HG03175 (cell line): ENCODE data around the gene RELN.
"Not testable (repeated sequence)": the region's sequence is repeated elsewhere in the genome, so short reads cannot be mapped to it uniquely, and the experiment has no call there.

Experiments used
- ATAC-seq: cut with Tn5 transposase; IDR thresholded peaks from one replicate; pipeline ENCODE4 v1.9.1; 2021; ENCODE audit warnings: mild to moderate bottlenecking, moderate library complexity; ENCODE audit not compliant: unreplicated experiment

The RELN gene

DNA sequence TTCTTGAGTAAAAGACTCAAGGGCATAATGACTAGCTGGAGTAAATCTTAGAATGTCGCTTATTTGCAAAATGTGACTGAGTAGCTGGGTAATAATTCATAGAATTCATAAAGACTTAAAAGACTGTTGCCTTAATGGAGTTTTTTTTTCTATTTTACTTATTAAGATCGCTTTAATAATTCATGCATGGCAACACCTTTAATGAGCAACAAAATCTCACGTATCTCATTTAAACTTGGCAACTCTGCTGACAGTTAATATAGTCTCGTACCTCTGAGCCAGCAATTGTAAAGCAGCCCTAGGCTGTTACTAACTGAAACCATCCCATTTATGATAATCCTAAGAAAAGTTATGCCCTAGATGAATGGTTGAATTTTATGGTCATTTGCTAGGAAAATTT is 455.7 kb downstream of the RELN start:
- no peak for ATAC-seq

DNA sequence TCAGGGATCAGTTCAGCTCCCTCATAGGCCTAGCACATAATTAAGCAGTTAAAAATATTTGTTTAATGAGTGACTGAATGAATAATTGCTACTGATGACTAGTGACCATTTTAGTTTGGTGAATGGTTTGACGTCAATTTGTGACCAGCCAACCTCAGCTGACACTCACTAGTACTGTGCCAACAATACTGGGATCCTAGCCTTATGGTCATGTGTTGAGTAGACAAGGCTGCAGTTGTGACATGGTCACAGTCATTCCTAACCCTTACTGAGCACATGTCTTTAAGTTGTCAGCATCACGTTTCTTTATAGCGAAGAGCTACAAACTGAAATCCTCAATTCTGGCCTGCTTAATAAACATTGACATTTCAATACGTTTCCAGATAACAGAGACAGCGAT is 456.5 kb downstream of the RELN start:
- no peak for ATAC-seq

DNA sequence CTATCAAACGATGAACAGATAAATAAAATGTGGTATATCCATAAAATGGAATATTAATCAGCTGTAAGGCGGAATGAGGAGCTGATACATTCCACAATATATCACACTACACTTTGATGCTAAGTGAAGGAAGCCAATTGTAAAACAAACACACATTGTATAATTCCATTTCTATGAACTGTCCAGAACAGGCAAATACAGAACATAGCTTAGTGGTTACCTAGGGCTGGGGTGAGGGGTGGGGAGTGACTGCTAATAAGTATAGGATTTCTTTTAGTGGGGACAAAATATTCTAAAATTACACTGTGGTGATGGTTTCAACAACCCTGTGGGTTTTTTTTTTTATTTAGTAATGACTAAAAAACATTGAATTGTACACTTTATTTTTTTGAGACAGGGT is 461.3 kb downstream of the RELN start:
- ATAC-seq = no peak

DNA sequence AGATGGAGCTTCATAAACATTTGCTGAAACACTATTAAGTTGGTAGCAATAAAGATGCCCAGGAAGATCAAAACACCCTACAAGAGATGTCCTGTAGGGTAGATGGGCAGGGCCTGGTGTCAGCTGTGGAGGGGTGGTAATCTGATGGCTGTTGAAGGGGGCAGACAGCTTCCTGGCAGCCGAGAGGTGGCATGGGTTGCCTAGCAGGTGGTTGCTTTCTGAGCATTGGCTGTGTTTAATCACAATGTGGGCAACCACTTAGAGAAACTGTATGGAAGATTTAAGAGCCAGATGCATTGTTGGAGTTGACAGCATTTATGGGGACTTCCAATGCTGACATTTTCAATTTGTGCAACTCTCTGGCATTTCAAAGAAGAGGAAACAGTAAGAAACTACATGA is 463.5 kb downstream of the RELN start:
- ATAC-seq = no peak

DNA sequence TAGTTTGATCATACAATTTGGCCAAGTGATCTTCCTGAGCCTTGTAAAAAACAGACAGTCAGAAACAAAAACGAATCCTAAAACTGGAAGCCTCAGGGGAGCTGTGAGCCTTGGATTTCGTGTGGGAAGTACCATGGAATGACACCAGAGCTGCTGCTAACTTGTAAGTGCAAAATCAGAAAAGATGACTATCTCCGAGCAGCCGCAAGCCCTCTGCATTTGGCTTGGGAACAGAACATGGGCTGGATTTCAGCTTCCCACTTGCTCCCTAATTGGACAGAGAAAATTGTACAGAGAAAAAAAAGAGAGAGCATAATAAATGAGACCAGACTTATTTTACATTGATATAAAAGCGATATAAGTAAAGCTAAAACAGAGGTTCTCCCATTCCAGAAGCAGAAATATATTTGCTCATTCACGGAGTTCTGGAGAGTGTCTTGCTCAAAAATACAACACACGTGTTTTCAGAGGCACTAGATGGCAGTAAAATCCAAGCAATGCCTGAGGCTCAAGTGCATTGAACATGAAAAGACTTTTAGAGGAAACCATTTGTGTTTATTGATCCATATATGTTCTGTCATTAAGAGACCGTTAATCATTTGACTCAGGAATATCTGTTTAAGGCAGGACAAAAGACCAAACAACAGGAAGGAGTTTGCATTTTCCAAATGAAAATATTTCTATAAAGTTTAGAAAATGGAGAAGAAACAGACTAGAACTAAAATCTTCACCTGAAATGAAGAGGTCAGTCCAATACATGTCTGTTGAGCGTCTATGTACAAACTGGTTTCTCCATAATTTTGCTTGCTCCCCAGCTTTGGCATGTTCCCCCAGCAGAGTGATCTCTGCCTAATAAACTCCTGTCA is 465.2 kb downstream of the RELN start:
- ATAC-seq = no peak

DNA sequence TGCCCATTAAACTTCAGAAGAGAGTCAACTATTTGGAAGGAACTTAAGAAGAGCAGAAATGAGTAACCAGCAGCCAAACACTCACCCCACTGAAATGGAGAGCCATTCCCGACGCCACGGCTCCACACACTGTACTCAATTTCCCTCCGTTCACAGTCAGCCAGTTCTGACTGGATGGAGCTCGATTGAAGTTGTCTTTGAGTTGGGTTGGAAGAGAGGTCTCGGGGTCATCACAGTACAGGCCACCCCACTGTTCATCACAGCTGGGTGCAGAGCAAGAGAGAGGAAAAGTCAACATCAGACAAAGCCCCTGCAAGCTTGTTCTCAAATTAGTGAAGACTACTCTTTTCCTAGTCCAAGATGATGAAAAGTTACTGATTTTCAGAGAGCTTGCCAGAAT is 467.5 kb downstream of the RELN start:
- no peak for ATAC-seq

DNA sequence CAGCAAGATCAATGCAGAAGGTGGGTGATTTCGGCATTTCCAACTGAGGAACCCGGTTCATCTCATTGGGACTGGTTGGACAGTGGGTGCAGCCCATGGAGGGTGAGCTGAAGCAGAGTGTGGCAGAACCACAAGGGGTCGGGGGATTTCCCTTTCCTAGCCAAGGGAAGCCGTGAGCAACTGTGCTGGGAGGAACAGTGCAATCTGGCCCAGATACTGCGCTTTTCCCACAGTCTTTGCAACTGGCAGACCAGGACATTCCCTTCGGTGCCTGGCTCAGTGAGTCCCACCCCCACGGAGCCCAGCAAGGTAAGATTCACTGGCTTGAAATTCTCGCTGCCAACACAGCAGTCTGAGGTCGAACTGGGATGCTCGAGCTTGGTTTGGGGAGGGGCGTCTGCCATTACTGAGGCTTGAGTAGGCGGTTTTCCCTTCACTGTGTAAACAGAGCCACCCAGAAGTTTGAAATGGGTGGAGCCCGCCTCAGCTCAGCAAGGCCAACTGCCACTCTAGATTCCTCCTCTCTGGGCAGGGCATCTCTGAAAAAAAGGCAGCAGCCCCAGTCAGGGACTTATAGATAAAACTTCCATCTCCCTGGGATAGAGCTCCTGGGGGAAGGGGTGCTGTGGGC is 484.8 kb downstream of the RELN start:
- no peak for ATAC-seq

DNA sequence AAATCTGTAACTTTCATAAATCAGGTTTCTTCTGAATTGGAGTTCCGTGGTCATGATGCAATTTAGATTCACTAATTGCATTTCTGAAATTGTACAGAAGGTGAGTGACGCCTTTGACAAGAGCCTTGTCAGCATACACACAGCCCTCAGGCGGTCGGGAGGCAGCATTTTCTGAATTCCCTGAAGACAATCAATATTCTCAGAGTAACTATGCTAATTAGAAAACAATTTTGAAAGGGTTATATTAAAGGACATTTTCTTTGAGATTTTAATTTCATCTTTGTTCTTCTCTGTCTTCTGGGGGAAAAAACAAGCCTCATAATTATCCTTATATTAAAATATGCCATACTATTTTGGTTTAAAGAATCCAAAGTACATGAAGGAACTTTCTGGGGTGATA is 488.3 kb downstream of the RELN start:
- no peak for ATAC-seq

DNA sequence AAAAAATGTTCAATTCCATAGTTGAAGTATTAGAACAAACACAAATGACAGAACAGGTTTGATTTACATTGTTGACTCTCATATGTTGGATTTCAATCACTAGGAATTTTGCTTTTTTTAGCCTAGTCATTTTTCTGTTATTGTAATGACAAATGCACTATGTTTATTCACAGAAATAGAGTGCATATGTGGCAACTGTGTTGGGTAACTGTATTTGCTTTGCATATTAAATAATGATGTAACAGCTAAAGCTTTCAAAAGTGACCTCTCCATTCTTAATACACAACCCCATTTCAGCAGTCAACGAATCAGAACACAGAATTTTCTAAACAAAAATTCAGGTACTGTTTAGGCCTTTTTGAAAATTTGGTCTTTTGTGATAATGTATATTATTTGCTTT is 489.5 kb downstream of the RELN start:
- ATAC-seq = no peak

DNA sequence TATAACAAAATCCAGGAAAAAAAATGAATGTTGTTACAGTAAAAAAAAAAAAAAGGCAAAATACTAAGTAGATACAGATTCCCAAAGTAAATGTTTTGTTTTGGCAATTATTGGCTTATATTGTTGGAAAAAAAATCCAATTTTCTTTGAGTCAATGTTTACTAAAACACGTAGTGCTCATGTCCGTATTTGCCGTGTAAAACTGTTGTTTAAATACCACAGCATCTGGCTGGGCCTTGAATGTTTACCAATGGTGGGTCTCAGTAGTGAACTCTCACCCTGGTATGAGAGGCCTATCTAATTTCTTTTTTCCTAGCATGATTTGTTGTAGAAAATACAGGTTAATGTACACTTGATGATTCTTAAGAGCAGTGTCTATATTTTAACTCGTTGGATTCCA is 502.0 kb downstream of the RELN start:
- ATAC-seq = no peak

DNA sequence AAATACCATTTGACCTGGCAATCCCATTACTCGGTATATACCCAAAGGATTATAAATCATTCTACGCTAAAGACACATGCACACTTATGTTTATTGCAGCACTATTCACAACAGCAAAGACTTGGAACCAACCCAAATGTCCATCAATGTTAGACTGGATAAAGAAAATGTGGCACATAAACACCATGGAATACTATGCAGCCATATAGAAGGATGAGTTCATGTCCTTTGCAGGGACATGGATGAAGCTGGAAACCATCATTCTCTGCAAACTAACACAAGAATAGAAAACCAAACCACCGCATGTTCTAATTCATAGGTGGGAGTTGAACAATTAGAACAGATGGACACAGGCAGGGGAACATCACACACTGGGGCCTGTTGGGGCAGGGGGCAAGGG is 502.6 kb downstream of the RELN start:
- ATAC-seq = not testable (repeated sequence)

DNA sequence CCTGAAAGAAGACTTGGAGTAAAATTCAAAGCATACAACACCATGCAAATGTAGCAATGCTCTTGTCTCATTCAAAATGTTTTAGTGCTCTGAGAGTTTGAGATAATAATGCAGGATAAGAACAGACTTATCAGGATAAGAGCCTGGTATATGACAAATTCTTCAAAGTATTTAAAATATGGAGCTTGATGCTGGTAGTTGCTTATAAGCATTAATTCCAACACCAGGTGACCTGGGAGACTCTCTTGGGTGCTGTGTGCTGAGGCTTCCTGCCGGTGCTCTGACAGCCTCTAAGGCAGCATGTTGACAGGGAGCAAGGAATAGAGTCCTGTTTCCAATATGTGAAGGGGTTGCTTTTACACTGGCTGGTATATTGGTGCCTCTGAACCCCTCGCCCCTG is 508.7 kb downstream of the RELN start:
- ATAC-seq = no peak

DNA sequence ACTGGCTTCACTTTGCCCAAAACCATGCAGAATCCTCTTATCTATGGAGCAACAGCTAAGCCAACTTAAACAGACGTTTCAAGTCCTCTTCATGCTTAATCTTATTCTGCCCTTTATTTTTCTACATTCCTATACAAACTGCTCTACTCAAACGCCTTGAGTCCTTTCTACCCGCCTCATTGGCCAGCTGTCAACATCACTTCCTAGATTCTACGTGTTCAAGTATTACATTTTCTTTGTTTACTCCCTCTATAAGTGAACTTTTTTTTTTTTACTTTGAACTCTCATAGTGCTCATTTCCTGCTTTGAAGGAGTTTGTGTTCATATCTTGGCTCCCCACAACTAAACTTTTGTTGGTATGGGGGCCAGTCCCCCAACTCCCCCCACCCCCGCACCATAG is 514.5 kb downstream of the RELN start:
- no peak for ATAC-seq

DNA sequence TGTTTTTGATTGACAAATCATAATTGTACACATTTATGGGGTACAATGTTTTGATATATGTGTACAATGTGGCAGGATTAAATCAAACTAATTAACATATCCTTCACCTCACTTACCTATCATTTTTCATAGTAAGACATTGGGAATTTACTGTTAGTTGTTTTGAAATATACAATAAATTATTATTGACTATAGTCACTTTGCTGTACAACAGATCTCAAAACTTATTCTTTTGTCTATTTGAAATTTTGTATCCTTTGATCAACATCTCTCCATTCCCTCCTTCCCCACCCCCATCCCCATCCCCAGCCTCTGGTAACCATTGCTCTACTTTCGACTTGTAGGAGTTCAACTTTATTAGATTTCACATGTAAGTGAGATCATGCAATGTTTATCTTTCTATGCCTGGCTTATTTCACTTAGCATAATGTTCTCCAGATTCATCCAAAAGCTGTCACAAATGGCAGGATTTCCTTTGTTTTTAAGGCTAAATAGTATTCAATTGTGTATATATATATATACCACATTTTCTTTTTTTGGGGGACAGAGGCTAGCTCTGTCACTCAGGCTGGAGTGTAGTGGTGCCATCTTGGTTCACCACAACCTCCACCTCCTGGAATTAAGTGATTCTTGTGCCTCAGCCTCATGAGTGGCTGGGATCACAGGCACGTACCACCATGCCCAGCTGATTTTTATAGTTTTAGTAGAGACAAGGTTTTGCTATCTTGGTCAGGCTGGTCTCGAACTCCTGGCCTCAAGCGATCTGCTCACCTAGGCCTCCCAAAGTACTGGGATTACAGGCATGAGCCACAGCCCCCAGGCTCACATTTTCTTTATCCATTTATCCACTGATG is 520.1 kb downstream of the RELN start:
- no peak for ATAC-seq

DNA sequence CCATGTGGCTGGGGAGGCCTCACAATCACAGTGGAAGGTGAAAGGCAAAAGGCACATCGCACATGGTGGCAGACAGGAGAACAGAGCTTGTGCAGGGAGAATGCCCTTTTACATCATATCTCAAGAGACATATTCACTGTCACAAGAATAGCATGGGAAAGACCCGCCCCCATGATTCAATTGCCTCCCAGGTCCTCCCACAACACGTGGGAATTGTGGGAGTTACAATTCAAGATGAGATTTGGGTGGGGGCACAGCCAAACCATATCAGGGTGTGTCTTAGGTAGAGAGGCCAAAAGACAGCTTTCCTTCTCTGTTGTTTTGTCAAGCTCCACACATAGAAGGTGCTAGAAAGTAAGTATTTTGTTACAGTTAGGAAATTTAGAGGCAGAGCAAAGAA is 522.6 kb downstream of the RELN start:
- ATAC-seq = no peak

DNA sequence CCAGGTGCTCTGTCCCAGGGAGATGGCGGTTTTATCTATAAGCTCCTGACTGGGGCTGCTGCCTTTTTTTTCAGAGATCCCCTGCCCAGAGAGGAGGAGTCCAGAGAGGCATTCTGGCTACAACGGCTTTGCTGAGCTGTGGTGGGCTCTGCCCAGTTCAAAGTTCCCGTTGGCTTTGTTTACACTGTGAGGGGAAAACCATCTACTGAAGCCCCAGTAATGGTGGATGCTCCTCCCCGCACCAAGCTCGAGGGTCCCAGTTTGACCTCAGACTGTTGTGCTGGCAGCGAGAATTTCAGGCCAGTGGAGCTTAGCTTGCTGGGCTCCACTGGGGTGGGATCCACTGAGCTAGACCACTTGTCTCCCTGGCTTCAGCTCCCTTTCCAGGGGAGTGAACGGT is 527.1 kb downstream of the RELN start:
- no peak for ATAC-seq

DNA sequence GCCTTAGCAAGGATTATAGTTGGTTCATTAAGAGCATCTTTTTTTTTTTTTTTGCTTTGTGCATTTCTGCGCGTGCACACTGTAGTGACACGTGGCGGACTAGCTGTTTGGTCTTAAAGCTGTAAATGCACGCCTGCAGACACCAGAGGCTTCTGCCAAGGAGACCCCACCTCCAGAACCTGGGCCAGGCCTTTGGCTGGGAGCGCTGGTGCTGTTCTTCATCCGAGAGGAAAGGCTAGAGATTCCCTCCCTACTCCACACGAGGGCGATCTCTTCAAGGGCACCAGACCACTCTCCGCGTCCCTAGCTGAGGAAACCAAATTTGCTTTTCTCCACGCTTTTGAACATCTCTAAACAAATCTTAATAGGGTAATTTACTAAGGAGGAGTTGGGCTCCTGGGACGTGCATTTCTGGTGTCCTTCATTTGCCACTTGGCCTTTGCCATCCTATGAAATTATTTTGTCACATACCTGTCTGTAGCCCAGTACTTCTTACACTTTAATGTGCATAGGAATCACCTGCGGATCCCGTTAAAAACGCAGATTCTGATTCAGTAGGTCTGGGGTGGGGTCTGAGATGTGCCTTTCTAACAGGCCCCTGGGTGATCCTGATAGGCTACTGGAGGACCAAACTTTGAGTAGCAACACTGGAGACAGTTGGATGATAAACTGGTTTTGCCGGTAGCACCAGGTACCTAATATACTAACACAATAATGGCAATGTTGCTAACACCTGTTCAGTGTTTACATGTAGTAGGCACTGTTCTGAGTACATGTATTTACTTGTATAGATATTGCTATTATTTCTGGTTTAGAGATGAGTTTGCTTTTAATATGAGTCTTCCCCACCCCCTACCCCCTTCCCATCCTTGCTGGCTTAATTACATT is 542.1 kb downstream of the RELN start:
- peak; percentile 69 for ATAC-seq

DNA sequence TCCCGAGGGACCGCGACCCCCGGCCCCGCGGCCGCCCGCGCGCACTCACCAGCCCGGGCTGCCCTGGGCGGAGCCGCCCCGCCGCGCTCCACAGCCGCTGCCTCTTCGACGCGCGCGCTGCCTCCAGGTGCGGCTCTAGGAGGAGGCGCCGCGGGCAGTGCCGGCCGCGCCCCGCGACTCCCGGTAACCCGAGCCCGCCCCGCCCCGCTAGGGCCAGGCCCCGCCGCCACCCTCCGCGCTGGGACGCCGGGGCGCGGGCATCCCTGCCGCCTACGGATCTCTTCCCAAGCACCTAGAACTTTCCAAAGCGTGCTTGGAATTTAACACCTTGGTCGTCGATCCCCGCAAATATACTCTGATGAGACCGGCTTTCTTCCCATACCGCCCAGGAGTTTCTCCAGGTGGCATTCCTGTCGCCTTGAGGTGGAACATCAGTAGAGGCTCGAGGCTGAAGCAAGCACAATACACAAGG is 543.4 kb downstream of the RELN start, which contains the start of gene SLC26A5:
SLC26A5 (minus strand) TSS at position 159 of the 472 bp plus-strand sequence. CDS start 24,693 bp downstream, outside the sequence.
- no peak for ATAC-seq

DNA sequence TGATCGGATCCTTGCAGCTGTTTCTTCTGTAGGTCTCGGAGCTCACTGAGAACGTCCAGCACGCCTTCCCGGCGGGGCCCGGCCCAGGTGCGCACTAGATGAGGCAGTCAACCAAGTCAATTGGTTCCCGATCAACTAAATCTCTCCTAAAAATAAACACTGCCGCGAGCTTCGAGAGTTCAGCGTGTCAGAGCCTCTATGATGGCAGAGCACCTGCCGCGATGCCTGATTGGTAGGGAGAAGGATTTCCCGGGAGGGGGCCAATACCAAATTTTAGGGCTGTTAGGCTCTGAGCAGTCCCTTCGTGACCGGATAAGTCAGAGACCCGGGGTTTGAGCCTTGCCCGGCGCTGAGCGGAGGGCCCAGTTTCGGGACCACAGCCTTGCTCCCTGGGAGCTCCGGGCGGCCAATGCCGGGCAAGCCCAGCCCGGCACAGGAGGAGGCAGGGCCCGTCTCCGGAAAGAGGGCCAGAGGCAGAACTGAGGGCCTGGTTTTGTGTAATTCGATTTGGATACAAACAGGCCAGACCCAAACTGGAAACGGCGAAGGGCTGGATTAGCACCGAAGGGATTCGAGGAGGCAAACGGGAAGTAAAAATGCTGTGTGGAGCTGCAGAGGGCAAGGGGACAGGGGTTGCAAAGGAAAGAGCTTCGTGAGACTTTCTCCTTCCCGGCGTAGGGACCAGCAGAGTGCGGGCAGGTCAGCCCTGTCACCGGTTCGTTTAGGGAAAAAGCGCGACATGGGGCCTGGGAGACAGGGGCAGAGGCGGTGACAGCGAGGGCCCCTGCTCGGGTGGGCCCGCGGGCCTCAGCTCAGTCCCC is 544.0 kb downstream of the RELN start:
- ATAC-seq = no peak

DNA sequence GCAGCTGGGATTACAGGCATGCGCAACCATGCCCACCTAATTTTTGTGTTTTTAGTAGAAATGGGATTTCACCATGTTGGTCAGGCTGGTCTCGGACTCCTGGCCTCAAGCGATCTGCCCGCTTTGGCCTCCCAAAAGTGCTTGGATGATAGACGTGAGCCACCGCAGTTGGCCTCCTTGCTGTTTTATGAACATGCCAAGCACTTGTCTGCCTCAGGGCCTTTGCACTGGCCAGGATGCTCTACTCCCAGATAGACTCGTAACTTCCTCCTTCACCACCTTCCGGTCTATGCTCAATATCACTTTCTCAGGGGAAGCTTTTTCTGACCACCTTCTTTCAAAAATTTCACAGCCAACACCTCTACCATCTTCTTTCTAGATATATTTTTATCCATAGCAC is 549.8 kb downstream of the RELN start:
- no peak for ATAC-seq
